AG09309 (cell line): ENCODE results near the gene CDKL4.
"Not testable (repeated sequence)": the region's sequence is repeated elsewhere in the genome, so short reads cannot be mapped to it uniquely, and the experiment has no call there.

Experiments
- DNase-seq: peaks from one replicate; pipeline ENCODE4 v3.0.0-alpha.2; 2010; ENCODE audit warnings: low read depth
- H3K4me3 ChIP-seq: 2 replicates; pipeline ENCODE4 v1.5.1; 2011; ENCODE audit warnings: mild to moderate bottlenecking, low read depth, low read length, moderate library complexity; ENCODE audit not compliant: control insufficient read depth
- CTCF ChIP-seq: IDR thresholded peaks from 2 replicates; pipeline ENCODE4 v1.5.1; 2011; ENCODE audit warnings: mild to moderate bottlenecking, low read depth, low read length, inconsistent platforms; ENCODE audit not compliant: insufficient read depth, control insufficient read depth; ENCODE audit errors: missing control alignments

CDKL4 gene

DNA sequence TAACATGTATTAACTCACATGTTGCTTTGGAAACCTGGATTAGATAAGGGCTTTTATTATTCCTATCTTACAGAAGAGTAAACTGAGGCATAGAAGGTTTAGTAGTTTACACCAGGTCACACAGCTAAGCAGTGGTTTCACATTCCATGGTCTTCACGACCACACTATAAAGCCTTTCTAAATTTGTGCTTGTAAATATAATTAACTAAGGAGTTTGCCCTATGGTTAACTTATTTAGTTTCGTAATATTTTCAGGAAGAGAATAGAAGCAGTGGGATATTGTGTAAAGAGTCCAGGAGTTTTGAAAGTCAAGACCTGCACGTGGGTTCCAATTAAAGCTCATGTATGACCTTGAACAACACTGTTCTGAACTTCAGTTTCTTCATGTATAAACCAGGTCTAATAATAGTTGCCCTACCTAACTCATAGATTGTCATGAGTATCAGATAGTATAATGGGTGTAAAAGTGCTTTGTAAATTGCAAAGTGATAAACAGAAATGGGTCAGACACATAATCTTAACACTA is 103.4 kb downstream of the CDKL4 start:
- H3K4me3 ChIP-seq, result no peak overlapping the region
- DNase-seq, result no peak
- no peak for TF ChIP-seq CTCF

- no peak for TF ChIP-seq CTCF
- H3K4me3 ChIP-seq, result no peak overlapping the region
- DNase-seq, result no peak
Measured at GRCh38 chr2:39139511-39140237, 104.1 kb downstream of the CDKL4 start.

- DNase-seq, result no peak
- TF ChIP-seq CTCF, result no peak
- H3K4me3 ChIP-seq, result no peak overlapping the region
Measured at GRCh38 chr2:39138837-39139211, 104.9 kb downstream of the CDKL4 start.

GRCh38 chr2:39138187-39138836 is 105.5 kb downstream of the CDKL4 start:
- H3K4me3 ChIP-seq, result not testable (repeated sequence)

DNA sequence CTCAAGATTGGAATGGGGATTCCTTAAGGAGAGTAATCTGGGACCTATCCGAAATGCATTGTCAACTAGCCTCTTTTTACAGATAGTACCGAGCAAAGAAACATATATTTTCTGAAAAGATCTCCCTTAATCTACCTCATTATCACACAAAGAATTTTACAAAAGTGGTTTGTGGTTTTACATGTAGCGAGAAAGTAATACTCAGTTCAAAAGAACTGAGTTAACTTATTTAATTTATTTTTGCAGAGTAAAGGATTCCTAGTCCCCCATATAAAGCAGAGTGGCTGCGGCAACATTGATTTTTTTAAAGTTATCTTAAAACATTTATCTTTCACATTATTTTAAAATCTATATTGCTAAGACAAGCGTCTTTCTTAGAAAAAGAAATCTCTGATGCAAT is 107.0 kb downstream of the CDKL4 start:
- no peak overlapping the region for H3K4me3 ChIP-seq
- no peak for TF ChIP-seq CTCF
- DNase-seq, result no peak

More at GRCh38 chr2:39138187-39138836, 105.5 kb downstream of the CDKL4 start:
- DNase-seq, result not testable (repeated sequence)

- TF ChIP-seq CTCF, result no peak
- H3K4me3 ChIP-seq, result no peak overlapping the region
- DNase-seq, result no peak
Measured at GRCh38 chr2:39135690-39136259, 108.0 kb downstream of the CDKL4 start.

GRCh38 chr2:39133215-39133851 is 110.4 kb downstream of the CDKL4 start:
- no peak for TF ChIP-seq CTCF
- no peak for DNase-seq
- H3K4me3 ChIP-seq, result no peak overlapping the region
